K562 treated with DMSO at 1 percent for 12 hours (cell line): ENCODE measurements around the gene ULBP2. TPM values are rescaled to one million over a fixed set of nuclear protein-coding genes. Genes with fewer than 3 reads are reported as not detected.

Experiments used
- total RNA-seq: library from RNA; unstranded; fragments of 300-600 nt; gene quantifications from 2 replicates; pipeline ENCODE4 v1.2.3, GENCODE V29; 2022; ENCODE audit not compliant: insufficient read depth

Gene ULBP2
- 12.3 and 16.6 TPM in 2 replicates for total RNA-seq

GRCh38 chr6:149941583-149942460, at the start of gene ULBP2:
ULBP2 (plus strand) TSS chr6:149942014; CDS start chr6:149942073, 59 bp downstream.

GRCh38 chr6:149897855-149898744, 43.7 kb upstream of the ULBP2 start, which contains the start of gene RAET1E:
RAET1E (minus strand) TSS chr6:149898113; CDS start chr6:149890901, 7,212 bp downstream.

GRCh38 chr6:149922642-149923326, 19.0 kb upstream of the ULBP2 start, which contains the start of gene RAET1G:
RAET1G (minus strand) TSS chr6:149923121; CDS start chr6:149923010, 111 bp downstream.

DNA sequence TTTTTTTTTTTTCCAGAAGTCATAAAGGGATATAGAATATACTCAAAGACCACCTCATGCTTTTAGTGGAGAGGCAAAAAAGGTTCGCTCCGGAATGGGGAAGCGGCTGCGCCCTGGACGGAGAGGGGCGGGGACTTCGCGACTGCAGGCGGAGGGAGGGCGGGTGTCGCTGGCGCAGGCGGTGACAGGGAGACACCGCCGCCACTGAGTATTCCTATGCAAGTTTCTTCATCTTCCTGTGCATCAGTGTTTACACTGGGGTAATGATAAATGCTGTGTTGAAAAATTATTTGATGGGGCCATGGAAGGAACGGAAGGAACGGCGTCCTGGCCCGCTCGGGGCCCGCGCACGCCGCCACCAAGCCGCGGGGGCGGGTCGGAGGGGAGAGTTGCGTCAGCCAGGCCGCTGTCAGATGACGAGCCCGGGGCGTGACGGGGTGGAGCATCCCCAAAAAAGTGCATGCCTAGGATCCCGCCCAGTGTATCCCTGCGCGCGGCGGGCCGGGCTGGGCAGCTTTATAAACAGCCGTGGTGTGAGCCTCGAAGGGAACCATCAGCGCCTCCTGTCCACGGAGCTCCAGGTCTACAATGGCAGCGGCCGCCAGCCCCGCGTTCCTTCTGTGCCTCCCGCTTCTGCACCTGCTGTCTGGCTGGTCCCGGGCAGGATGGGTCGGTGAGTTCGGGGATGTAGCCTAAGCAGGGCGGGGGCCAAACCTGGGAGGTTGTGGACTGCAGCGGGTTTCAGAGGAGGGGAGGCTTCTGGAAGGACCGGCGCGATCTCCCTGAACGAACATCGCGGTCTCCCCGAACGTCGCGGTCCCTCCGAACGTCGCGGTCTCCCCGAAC, 21.9 kb downstream of the ULBP2 start, which contains the start of gene ULBP1:
Gene ULBP1 (plus strand): TSS at position 482 of the 846 bp plus-strand sequence. CDS start 107 bp downstream, at position 589.

Other genes with a start within 250 kb of the ULBP2 start
- gene LATS1, start 223.9 kb upstream of the ULBP2 start, total RNA-seq = 3.4 and 20.9 TPM in 2 replicates
- gene NUP43, start 195.5 kb upstream of the ULBP2 start, total RNA-seq = 18.9 and 43.6 TPM in 2 replicates
- gene PCMT1, start 192.3 kb upstream of the ULBP2 start, total RNA-seq = 315 and 448 TPM in 2 replicates
- 2.7 and 6.7 TPM in 2 replicates for gene LRP11, start 77.7 kb upstream of the ULBP2 start, total RNA-seq
- gene RAET1E, start 43.9 kb upstream of the ULBP2 start, total RNA-seq = not detected in 2 replicates
- not detected in 2 replicates for gene RAET1G, start 18.9 kb upstream of the ULBP2 start, total RNA-seq
- gene ULBP1, start 21.9 kb downstream of the ULBP2 start, total RNA-seq = 4.0 and 10.6 TPM in 2 replicates
- not detected in 2 replicates for gene RAET1L, start 83.5 kb downstream of the ULBP2 start, total RNA-seq
- gene ULBP3, start 127.1 kb downstream of the ULBP2 start, total RNA-seq = not detected in 2 replicates
- 5.5 and 7.3 TPM in 2 replicates for gene PPP1R14C, start 201.0 kb downstream of the ULBP2 start, total RNA-seq